IPS-18a (cell line): ENCODE data around the gene ARHGEF3.

Experiments used
- H3K27ac ChIP-seq: one replicate; pipeline ENCODE4 v1.5.1; 2013; ENCODE audit warnings: low read length
- H3K27me3 ChIP-seq: one replicate; pipeline ENCODE4 v1.6.1; 2013; ENCODE audit warnings: mild to moderate bottlenecking, low read length; ENCODE audit not compliant: control insufficient read depth, insufficient read depth
- H3K36me3 ChIP-seq: one replicate; pipeline ENCODE4 v1.6.1; 2013; ENCODE audit warnings: low read depth, low read length; ENCODE audit not compliant: control insufficient read depth
- H3K4me1 ChIP-seq: one replicate; pipeline ENCODE4 v1.6.1; 2013; ENCODE audit warnings: low read depth, low read length; ENCODE audit not compliant: control insufficient read depth
- H3K4me3 ChIP-seq: one replicate; pipeline ENCODE4 v1.5.1; 2013; ENCODE audit warnings: low read length
- H3K9ac ChIP-seq: one replicate; pipeline ENCODE4 v1.6.1; 2013; ENCODE audit warnings: mild to moderate bottlenecking, low read length, moderate library complexity
- H3K9me3 ChIP-seq: one replicate; pipeline ENCODE4 v1.6.1; 2013; ENCODE audit warnings: low read depth, low read length; ENCODE audit not compliant: control insufficient read depth

The ARHGEF3 gene

DNA sequence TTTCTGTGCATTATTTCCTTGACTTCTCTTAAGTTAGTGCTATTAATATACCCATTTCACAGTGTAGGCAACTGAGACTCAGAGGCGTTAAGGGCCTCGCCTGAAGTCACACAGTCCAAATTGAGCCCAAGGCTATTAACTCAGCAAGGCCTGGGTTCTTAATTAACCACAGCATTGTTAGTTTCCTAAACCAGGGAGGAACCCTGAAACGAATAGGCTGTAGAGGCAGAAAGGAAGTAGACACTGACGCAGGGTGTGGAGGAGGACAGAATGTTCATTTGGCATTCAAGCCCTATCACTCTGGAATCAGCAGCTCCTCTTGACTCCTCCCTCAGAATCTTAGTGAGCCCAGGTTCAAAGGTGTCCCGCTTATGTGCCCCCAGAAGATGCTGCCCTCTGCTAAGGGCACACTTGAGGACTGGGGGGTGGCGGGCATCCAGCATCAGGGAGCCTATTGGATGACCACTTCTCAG, 13.9 kb downstream of the ARHGEF3 start:
- Histone ChIP-seq H3K36me3 (no peaks in the 10 kb centered on the region), H3K4me1 (no peaks in the 10 kb centered on the region), H3K27me3 (no peaks in the 10 kb centered on the region), H3K9ac (no peak overlapping the region), H3K9me3 (no peaks in the 10 kb centered on the region), H3K4me3 (no peak overlapping the region), H3K27ac (no peak overlapping the region)

DNA sequence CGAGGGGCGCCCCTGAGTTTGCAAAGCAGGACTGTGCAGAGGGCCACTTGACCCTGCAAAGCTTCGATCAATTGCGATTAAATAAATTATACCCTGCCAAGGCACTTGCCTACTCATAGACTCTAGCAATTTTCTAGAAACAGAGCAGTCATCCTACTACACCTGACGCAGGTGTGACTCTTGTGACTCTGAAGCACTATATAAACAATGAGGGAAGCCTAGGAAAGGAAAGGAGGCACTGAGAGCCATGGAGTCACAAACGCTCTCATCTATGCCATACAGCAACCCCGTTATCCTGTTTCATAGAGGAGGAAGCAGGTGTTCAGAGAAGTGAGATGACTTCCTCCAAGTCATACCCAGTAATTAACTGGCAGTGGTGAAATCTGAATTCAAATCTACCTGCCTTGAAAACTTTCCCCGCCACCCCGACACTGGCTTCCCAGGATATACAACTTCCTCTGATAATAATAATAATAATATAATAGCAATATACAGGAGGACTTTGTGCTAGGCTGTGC, 14.4 kb downstream of the ARHGEF3 start:
- H3K4me1 ChIP-seq, result no peaks in the 10 kb centered on the region
- no peaks in the 10 kb centered on the region for H3K27me3 ChIP-seq
- H3K27ac ChIP-seq, result no peak overlapping the region
- no peaks in the 10 kb centered on the region for H3K9me3 ChIP-seq
- no peak overlapping the region for H3K4me3 ChIP-seq
- H3K36me3 ChIP-seq, result no peaks in the 10 kb centered on the region
- no peak overlapping the region for H3K9ac ChIP-seq

DNA sequence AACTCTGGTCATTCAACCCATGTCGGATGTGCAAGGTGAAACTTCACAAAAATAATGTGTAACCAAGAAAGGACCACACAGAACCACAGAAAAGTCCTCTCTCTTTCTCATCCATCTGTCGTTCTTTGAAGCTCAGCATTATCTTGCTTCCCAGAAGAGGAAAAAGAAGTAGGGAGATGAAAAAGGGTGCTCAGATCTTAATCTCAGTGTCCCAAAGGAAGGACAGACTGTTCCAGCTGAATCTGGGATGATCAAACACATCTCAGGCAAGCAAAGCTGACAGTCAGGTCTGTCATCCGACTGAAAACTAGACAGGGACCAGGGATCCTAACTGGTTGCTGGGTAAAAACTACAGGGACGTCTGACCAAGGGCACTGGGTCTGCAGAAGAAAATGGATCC, 16.2 kb downstream of the ARHGEF3 start:
- no peaks in the 10 kb centered on the region for H3K36me3 ChIP-seq
- no peaks in the 10 kb centered on the region for H3K4me1 ChIP-seq
- H3K9ac ChIP-seq, result no peak overlapping the region
- no peak overlapping the region for H3K4me3 ChIP-seq
- no peak overlapping the region for H3K27ac ChIP-seq
- H3K27me3 ChIP-seq, result no peaks in the 10 kb centered on the region
- H3K9me3 ChIP-seq, result no peaks in the 10 kb centered on the region

DNA sequence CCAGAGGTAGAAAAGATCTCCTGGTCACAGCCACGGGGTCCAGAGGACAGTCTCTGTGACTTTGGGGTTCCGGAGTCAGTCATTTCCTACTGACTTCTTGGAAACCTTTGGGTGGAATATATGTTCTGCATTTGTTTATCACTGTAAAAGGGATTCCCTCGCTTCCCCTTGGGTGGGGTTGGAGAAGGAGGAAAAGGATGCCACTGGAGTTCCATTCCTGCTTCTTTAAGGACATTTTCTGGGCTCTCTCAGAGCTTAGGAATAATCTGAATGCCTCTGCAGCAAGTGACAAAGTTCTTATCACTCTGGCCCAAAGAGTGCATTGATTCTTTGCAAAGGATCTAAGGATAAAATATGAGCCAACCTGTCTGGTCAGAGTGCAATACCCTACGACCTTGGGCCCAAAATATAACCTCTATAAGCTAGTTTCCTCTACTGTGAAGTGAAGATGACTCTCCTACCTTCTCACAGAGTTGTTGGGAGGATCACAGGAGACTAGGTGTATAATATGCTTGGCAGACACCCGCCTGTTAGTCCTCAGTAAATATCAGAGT, 17.2 kb downstream of the ARHGEF3 start:
- Histone ChIP-seq H3K4me1 (no peaks in the 10 kb centered on the region), H3K36me3 (no peaks in the 10 kb centered on the region), H3K4me3 (no peak overlapping the region), H3K27me3 (no peaks in the 10 kb centered on the region), H3K9me3 (no peaks in the 10 kb centered on the region), H3K9ac (no peak overlapping the region), H3K27ac (no peak overlapping the region)

DNA sequence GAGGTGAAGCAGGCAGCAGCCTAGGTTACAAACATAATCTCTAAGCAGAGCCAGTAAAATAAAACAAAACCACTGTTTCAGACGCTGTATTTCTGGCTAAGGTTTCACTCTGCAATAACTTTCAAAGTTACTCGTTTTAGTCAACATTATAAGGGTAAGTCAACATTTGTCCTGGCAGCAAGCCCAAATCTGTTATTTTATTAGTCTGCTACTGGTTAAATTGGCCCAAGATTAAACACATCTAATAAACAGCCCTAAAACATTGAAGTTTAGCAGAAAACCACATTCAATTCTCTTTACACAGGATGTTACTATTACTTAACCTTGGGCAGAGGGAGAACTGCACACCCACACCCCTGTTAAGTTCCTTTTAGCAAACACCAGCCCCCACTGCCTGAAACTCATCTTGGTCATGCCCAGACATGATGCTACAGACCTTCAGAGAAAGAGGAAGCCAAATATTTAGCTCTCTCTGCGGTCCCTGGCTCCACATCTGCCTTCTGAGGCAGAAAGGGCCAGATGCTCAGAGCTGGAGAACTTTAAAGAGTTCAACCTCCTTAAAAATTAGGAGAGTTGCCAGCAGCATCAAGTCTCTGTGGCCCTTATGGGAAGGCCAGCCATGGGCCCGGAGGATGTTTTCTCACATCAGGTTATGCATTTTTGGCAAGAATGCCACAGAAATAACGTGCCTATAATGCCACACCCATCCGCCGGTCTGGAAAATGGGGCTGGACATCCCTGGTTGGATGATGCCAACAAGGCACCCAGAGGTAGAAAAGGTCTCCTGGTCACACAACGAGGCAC, 17.9 kb downstream of the ARHGEF3 start:
- Histone ChIP-seq H3K9me3 (no peaks in the 10 kb centered on the region), H3K4me1 (no peaks in the 10 kb centered on the region), H3K4me3 (no peak overlapping the region), H3K9ac (no peak overlapping the region), H3K27ac (no peak overlapping the region), H3K27me3 (no peaks in the 10 kb centered on the region), H3K36me3 (no peaks in the 10 kb centered on the region)

DNA sequence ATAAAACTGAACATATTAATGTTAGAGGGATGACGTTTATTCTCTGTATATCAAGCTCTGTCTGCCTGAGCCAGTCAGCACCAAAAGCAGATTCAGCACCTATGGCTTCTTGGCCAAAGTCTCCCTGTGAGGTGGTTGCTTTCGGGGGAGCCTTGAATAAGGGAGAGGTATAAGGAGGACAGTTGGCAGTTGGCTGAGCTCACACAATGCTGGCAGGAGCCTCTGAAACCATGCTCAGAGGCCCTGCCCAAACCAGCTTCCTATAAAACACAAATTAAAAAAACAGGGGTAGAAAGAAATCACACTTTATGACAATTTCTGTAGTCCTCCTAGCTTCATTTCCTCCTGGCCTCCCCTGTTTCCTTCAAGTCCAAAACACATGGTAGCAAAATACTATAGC, 18.8 kb downstream of the ARHGEF3 start:
- H3K36me3 ChIP-seq, result no peaks in the 10 kb centered on the region
- no peaks in the 10 kb centered on the region for H3K4me1 ChIP-seq
- no peak overlapping the region for H3K4me3 ChIP-seq
- no peak overlapping the region for H3K9ac ChIP-seq
- no peaks in the 10 kb centered on the region for H3K27me3 ChIP-seq
- H3K27ac ChIP-seq, result no peak overlapping the region
- no peaks in the 10 kb centered on the region for H3K9me3 ChIP-seq

DNA sequence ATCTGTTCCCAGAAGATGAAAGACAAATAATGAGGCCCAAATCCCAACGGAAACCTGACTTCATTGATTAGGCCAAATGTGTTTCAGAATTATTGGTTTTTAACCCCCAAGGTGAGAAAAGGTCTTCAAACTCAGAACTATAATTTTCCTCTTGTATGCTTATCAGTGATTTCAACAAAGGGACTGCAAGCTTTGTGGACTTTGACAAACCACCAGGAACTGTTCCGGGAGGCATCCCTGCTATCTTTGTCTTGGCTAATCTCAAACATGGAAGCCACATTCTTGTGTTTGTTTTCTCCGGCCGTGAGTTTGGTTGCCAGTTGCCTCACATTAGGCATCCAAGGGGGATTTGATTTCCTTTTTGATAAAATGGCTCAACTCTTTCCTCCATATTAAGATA, 19.5 kb downstream of the ARHGEF3 start:
- Histone ChIP-seq H3K36me3 (no peaks in the 10 kb centered on the region), H3K9ac (no peak overlapping the region), H3K4me3 (no peak overlapping the region), H3K9me3 (no peaks in the 10 kb centered on the region), H3K27ac (no peak overlapping the region), H3K4me1 (no peaks in the 10 kb centered on the region), H3K27me3 (no peaks in the 10 kb centered on the region)

DNA sequence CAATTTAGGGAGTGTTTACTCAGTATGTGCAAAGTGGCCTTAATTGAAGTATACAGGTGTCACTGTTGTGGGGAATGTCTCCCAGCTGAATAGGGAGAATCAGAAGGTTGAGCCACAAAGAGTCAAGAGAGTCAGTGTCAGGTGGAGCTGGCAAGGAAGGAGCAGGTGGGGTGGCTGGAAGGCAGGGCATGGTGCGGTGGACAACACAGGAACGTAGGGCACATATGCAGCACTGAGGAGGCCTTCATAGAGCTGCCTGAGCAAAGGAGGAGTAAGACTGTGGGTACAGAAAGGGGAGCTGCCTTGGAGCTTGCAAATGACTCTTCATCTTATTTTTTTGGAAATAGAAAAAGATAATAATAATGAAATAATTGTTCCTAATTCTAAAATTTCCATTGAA, 20.0 kb downstream of the ARHGEF3 start:
- Histone ChIP-seq H3K4me3 (no peak overlapping the region), H3K27ac (no peak overlapping the region), H3K4me1 (no peaks in the 10 kb centered on the region)

DNA sequence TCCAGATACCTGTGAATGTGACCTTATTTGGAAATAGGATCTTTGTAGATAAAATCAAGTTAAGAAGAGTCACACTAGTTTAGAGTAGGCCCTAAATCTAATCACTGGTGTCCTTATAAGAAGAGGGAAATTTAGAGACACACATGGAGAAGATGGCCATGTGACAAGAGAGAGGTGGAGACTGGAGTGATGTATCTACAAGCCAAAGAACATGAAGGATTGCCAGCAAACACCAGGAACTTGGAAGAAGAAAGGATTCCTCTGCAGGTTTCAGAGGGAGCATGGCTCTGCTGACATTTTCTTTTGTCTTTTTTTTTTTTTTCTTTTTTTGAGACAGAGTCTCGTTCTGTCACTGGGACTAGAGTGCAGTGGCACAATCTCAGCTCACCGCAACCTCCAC, 20.8 kb downstream of the ARHGEF3 start:
- Histone ChIP-seq H3K4me1 (no peaks in the 10 kb centered on the region), H3K27me3 (no peaks in the 10 kb centered on the region), H3K9me3 (no peaks in the 10 kb centered on the region), H3K36me3 (no peaks in the 10 kb centered on the region), H3K9ac (no peak overlapping the region), H3K4me3 (no peak overlapping the region), H3K27ac (no peak overlapping the region)

More for the DNA sequence above, 20.0 kb downstream of the ARHGEF3 start:
- Histone ChIP-seq H3K36me3 (no peaks in the 10 kb centered on the region), H3K9me3 (no peaks in the 10 kb centered on the region), H3K9ac (no peak overlapping the region), H3K27me3 (no peaks in the 10 kb centered on the region)

DNA sequence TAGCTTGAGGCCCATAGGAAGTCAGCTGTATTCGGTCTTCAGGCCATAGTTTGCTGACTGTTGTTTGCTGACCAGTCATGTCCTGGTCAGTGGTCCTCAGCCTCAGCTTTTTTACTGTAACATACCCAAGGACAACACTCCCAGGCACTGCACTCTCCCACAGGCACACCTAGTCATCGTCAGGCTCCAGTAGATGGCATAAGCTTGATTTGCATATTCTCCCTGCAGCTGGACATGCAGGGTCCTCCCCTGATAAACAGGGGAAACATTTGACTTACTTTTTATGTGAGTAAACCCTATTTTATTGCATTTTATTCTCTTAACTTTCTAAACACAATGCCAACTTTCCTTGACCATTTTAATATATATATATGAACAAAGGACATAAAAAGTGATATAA, 22.9 kb downstream of the ARHGEF3 start:
- H3K9me3 ChIP-seq, result no peaks in the 10 kb centered on the region
- no peaks in the 10 kb centered on the region for H3K27me3 ChIP-seq
- no peak overlapping the region for H3K27ac ChIP-seq
- no peaks in the 10 kb centered on the region for H3K4me1 ChIP-seq
- no peaks in the 10 kb centered on the region for H3K36me3 ChIP-seq
- H3K9ac ChIP-seq, result no peak overlapping the region
- no peak overlapping the region for H3K4me3 ChIP-seq

DNA sequence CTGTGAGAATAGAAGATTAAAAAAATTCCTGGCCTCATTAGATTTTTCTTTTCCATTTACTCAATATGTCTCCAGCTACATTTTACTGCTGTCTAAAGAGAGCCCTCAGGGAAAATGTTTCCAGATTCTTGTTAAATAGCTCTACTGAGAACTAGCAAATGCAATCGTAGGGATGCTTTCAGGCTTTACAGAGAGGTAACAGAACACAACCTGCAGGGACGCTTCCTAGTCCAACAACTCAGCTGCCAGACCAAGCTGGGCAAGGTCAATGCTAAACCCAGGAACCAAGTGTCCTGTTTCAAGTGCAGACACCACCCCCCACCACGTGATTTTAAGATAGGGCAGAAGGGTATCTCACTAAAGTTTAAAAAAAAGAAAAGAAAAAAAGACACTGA, 25.2 kb downstream of the ARHGEF3 start:
- no peaks in the 10 kb centered on the region for H3K4me1 ChIP-seq
- no peak overlapping the region for H3K9ac ChIP-seq
- H3K27me3 ChIP-seq, result no peaks in the 10 kb centered on the region
- no peaks in the 10 kb centered on the region for H3K36me3 ChIP-seq
- H3K27ac ChIP-seq, result no peak overlapping the region
- H3K9me3 ChIP-seq, result no peaks in the 10 kb centered on the region
- H3K4me3 ChIP-seq, result no peak overlapping the region
